GM19099 (cell line): ENCODE data around the gene STRN4.

ENCODE experiments used
- POLR2A ChIP-seq: IDR thresholded peaks from 3 replicates; pipeline ENCODE4 v1.6.1; 2011; ENCODE audit warnings: low read depth; ENCODE audit not compliant: insufficient read length; ENCODE audit errors: extremely low read depth

STRN4 gene, protein sequence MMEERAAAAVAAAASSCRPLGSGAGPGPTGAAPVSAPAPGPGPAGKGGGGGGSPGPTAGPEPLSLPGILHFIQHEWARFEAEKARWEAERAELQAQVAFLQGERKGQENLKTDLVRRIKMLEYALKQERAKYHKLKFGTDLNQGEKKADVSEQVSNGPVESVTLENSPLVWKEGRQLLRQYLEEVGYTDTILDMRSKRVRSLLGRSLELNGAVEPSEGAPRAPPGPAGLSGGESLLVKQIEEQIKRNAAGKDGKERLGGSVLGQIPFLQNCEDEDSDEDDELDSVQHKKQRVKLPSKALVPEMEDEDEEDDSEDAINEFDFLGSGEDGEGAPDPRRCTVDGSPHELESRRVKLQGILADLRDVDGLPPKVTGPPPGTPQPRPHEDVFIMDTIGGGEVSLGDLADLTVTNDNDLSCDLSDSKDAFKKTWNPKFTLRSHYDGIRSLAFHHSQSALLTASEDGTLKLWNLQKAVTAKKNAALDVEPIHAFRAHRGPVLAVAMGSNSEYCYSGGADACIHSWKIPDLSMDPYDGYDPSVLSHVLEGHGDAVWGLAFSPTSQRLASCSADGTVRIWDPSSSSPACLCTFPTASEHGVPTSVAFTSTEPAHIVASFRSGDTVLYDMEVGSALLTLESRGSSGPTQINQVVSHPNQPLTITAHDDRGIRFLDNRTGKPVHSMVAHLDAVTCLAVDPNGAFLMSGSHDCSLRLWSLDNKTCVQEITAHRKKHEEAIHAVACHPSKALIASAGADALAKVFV

GRCh38 chr19:46746281-46747057, at the start of gene STRN4:
STRN4 (minus strand) TSS chr19:46746450; CDS start chr19:46746430, 20 bp downstream.
- peak; percentile 71 for TF ChIP-seq POLR2A

DNA sequence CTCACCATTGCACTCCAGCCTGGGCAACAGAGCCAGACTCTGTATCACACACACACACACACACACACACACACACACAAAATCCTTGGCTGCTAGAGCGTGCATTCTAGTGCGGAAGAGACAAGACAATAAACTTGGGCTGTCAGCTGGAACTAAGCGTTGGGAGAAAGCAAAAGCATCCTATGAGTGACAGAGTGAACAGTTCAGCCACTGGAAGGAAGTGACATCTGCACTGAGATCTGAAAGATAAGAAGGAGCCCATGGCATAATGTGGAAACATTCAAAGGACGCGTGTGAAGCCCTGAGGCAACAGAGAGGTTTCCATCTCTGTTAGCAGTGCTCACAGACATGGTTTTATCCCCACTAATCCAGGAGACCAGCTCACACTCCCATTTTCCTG, 45.7 kb upstream of the STRN4 start:
- TF ChIP-seq POLR2A, result no peak

DNA sequence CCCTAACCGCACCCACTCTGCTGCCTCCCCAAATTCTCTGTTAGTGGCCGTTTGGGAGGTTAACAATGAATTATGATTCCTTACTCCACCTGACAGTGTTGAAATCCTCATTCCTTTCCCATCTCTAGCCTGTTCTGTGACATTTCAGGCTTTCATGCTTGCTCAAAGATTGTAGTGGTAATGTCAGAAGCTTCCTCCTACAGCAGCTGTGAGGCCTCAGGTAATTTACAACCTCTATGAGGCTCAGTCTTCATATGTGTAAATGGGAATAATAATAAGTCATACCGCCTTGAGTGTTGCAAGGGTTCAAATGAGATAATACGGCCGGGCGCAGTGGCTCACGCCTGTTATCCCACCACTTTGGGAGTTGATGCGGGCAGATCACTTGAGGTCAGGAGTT, 43.1 kb upstream of the STRN4 start:
- TF ChIP-seq POLR2A, result no peak

DNA sequence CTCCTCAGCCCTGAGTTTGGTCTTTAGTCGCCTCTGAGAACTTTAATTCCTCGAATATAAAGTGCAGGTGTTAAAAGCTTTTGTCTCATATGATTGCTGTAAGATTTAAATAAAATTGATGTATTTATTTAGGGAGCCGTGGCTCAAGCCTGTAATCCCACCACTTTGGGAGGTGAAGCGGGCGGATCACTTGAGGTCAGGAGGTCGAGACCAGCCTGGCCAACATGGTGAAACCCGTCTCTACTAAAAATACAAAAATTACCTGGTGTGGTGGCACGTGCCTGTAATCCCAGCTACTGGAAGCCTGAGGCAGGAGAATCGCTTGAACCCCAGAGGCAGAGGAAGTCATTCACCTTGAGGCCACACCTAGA, 42.7 kb upstream of the STRN4 start:
- no peak for TF ChIP-seq POLR2A

GRCh38 chr19:46788262-46788967, 42.2 kb upstream of the STRN4 start, which contains the start of gene SLC1A5:
SLC1A5 (minus strand) TSS chr19:46788594; CDS start chr19:46787965, 629 bp downstream.
- peak; percentile 100 for TF ChIP-seq POLR2A

GRCh38 chr19:46787331-46788261, 41.3 kb upstream of the STRN4 start:
- TF ChIP-seq POLR2A, result peak; percentile 19

- no peak for TF ChIP-seq POLR2A
Observed at GRCh38 chr19:46787040-46787330, 40.7 kb upstream of the STRN4 start.

- TF ChIP-seq POLR2A, result no peak
Observed at GRCh38 chr19:46786236-46787039, 40.2 kb upstream of the STRN4 start.

DNA sequence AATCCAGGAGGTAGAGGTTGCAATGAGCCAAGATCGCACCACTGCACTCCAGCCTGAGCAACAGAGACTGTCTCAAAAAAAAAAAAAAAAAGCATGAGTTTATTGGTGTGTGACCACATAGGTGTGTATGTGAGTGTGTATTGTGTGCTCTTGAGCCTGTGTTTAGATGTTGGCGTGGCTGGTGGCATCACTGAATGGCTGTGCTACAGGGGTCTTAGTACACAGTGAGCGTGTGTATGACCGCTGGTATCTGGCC, 39.7 kb upstream of the STRN4 start:
- TF ChIP-seq POLR2A, result no peak

- TF ChIP-seq POLR2A, result no peak
Observed at GRCh38 chr19:46785054-46785979, 39.1 kb upstream of the STRN4 start.

DNA sequence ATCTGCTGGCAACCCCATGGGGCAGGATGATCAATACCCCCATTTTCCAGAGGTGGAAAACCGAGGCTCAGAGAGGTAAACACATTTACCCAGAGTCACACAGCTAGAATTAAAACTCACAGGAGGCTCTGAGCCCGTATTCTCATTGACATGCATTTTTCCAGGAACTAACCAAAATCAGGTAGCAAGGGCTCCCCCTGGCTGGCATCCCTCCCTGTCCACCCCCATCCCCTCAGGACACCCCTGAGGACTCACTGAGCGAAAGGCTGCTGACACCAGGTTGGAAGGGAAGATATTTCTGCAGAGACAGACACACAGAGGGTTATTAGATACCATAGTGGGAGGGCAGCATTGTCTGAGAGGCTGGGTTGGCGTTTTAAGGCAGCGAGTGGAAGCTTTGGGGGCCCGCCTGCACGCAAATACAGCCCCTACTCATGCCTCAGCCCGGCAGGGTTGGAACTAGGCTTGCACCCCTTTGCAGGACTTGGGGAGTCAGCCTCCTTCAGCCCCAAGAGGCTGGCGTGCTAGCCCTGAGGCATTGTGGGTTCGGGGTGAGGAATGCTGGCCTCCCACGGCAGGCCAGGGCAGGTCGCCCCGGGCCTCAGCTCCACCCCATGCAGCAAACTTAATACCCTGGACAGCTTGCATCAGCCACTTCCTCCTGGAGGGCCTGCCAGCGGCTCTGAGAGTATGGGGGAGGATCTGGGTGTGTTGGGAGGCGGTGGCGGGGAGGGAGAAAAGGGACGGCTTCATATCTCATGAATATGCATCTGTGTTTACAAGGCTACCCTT, 38.2 kb upstream of the STRN4 start:
- TF ChIP-seq POLR2A, result peak; percentile 49

- no peak for TF ChIP-seq POLR2A
Observed at GRCh38 chr19:46783670-46784069, 37.4 kb upstream of the STRN4 start.
